Activated CD4-positive, alpha-beta T cell treated with anti-CD3 and anti-CD28 coated beads, Interleukin-2, amount 10 ng/mL, durations not matched to agents 7 days and 5 days (primary cell): ENCODE results near the gene ZCCHC13. TPM values are rescaled to one million over a fixed set of nuclear protein-coding genes. Genes with fewer than 3 reads are reported as not detected.
"Not testable (repeated sequence)": the region's sequence is repeated elsewhere in the genome, so short reads cannot be mapped to it uniquely, and the experiment has no call there.

Experiments used
- CTCF ChIA-PET: fragments of 350-600 bp; sonication (Branson Sonifier 250); formaldehyde crosslinking; loops from one replicate; lab custom pipeline; 2021; ENCODE audit warnings: antibody characterized with exemption; lab: Charles Lee
- POLR2A ChIA-PET: fragments of 350-600 bp; sonication (Branson Sonifier 250); formaldehyde crosslinking; loops from one replicate; lab custom pipeline; 2021; ENCODE audit warnings: antibody characterized with exemption; lab: Charles Lee
- DNase-seq: peaks from one replicate; pipeline ENCODE4 v3.0.0-alpha.2; 2020
- H3K27ac Mint-ChIP-seq: one replicate; pipeline ENCODE4 v1.8.0; 2021; ENCODE audit warnings: mild to moderate bottlenecking, moderate library complexity, mixed read lengths
- H3K27me3 Mint-ChIP-seq: one replicate; pipeline ENCODE4 v1.8.0; 2021; ENCODE audit warnings: mixed read lengths
- H3K36me3 Mint-ChIP-seq: one replicate; pipeline ENCODE4 v1.8.0; 2021; ENCODE audit warnings: low read depth, mixed read lengths
- H3K4me1 Mint-ChIP-seq: one replicate; pipeline ENCODE4 v1.8.0; 2021; ENCODE audit warnings: mixed read lengths
- H3K4me3 Mint-ChIP-seq: one replicate; pipeline ENCODE4 v1.8.0; 2021; ENCODE audit warnings: mild to moderate bottlenecking, moderate library complexity, mixed read lengths
- H3K9me3 Mint-ChIP-seq: one replicate; pipeline ENCODE4 v1.8.0; 2021; ENCODE audit warnings: mixed read lengths
- microRNA-seq: library from miRNA; unstranded; fragments of <30 nt; microRNA quantifications from one replicate; pipeline ENCODE4 v1.2.0, GENCODE V29; 2021; ENCODE audit warnings: borderline microRNAs expressed, borderline replicate concordance
- total RNA-seq, 2 experiments: library from RNA; stranded (reverse); gene quantifications; one replicate each; pipeline ENCODE4 v1.2.3, GENCODE V29; 2021

Gene ZCCHC13
- total RNA-seq, 2 experiments from 2014 or later = not detected

- Mint-ChIP-seq H3K27ac (no peak overlapping the region), H3K4me3 (no peak overlapping the region), H3K9me3 (peaks cover 3% of the 10 kb centered on the region), H3K36me3 (no peaks in the 10 kb centered on the region), H3K4me1 (peaks cover under 1% of the 10 kb centered on the region), H3K27me3 (peaks cover 6% of the 10 kb centered on the region)
- CTCF ChIA-PET = interaction anchor here (0.7 kb wide), 1 partner anchor 198 kb away, joined by 3 read pairs; no protein-coding TSS in a partner anchor
- POLR2A ChIA-PET = no interaction called here
- no peak for DNase-seq
Observed at GRCh38 chrX:74338852-74339251, 34.9 kb downstream of the ZCCHC13 start.

- Mint-ChIP-seq H3K4me3 (no peak overlapping the region), H3K27ac (no peak overlapping the region), H3K36me3 (no peaks in the 10 kb centered on the region), H3K4me1 (peaks cover 2% of the 10 kb centered on the region), H3K27me3 (peaks cover 6% of the 10 kb centered on the region), H3K9me3 (peaks cover 3% of the 10 kb centered on the region)
- POLR2A ChIA-PET = no interaction called here
- CTCF ChIA-PET = no interaction called here
- no peak for DNase-seq
Observed at GRCh38 chrX:74340051-74340450, 36.1 kb downstream of the ZCCHC13 start.

- POLR2A ChIA-PET, H3K9me3 Mint-ChIP-seq, H3K27ac Mint-ChIP-seq, H3K4me1 Mint-ChIP-seq, CTCF ChIA-PET, H3K36me3 Mint-ChIP-seq, H3K4me3 Mint-ChIP-seq, H3K27me3 Mint-ChIP-seq, DNase-seq: not testable (repeated sequence)
Observed at GRCh38 chrX:74342211-74342610, 38.2 kb downstream of the ZCCHC13 start.

- H3K36me3 Mint-ChIP-seq = no peaks in the 10 kb centered on the region
- CTCF ChIA-PET = interaction anchor here (0.6 to 1.3 kb wide), 5 partner anchors 10 to 490 kb away, joined by 3 read pairs; partner anchors contain the start of gene XIST
- DNase-seq = peak; percentile 56
- POLR2A ChIA-PET = no interaction called here
- H3K27me3 Mint-ChIP-seq = peaks cover 6% of the 10 kb centered on the region
- H3K9me3 Mint-ChIP-seq = peaks cover 3% of the 10 kb centered on the region
- H3K27ac Mint-ChIP-seq = no peak overlapping the region
- peaks cover 2% of the 10 kb centered on the region for H3K4me1 Mint-ChIP-seq
- no peak overlapping the region for H3K4me3 Mint-ChIP-seq
Observed at GRCh38 chrX:74343343-74344279, 39.6 kb downstream of the ZCCHC13 start.

GRCh38 chrX:74344280-74344622, 40.3 kb downstream of the ZCCHC13 start:
- H3K9me3 Mint-ChIP-seq = no peaks in the 10 kb centered on the region
- ChIA-PET POLR2A (no interaction called here), CTCF (interaction anchor here (0.6 to 1.3 kb wide), 6 partner anchors 9 to 491 kb away, joined by 3 read pairs; partner anchors contain the start of gene XIST)
- peaks cover 4% of the 10 kb centered on the region for H3K27me3 Mint-ChIP-seq
- no peak for DNase-seq
- no peak overlapping the region for H3K27ac Mint-ChIP-seq
- no peak overlapping the region for H3K4me3 Mint-ChIP-seq
- H3K4me1 Mint-ChIP-seq = peaks cover 2% of the 10 kb centered on the region
- no peaks in the 10 kb centered on the region for H3K36me3 Mint-ChIP-seq

GRCh38 chrX:74346088-74346487, 42.1 kb downstream of the ZCCHC13 start:
- no peak overlapping the region for H3K27ac Mint-ChIP-seq
- H3K27me3 Mint-ChIP-seq = no peaks in the 10 kb centered on the region
- H3K4me1 Mint-ChIP-seq = peaks cover 2% of the 10 kb centered on the region
- no peaks in the 10 kb centered on the region for H3K36me3 Mint-ChIP-seq
- H3K9me3 Mint-ChIP-seq = no peaks in the 10 kb centered on the region
- CTCF ChIA-PET = no interaction called here
- POLR2A ChIA-PET = no interaction called here
- no peak overlapping the region for H3K4me3 Mint-ChIP-seq
- DNase-seq = no peak

- ChIA-PET CTCF (no interaction called here), POLR2A (no interaction called here)
- DNase-seq = no peak
- Mint-ChIP-seq H3K4me3 (no peak overlapping the region), H3K27ac (no peak overlapping the region), H3K4me1 (peaks cover 8% of the 10 kb centered on the region), H3K36me3 (peaks cover 2% of the 10 kb centered on the region), H3K27me3 (no peaks in the 10 kb centered on the region), H3K9me3 (no peaks in the 10 kb centered on the region)
Observed at GRCh38 chrX:74349387-74349786, 45.4 kb downstream of the ZCCHC13 start.

GRCh38 chrX:74351760-74352159, 47.8 kb downstream of the ZCCHC13 start:
- Mint-ChIP-seq H3K4me1 (peaks cover 8% of the 10 kb centered on the region), H3K9me3 (no peaks in the 10 kb centered on the region), H3K4me3 (peak overlapping the region; percentile 56), H3K27ac (peak overlapping the region; percentile 87), H3K27me3 (no peaks in the 10 kb centered on the region), H3K36me3 (peaks cover 2% of the 10 kb centered on the region)
- no peak for DNase-seq
- ChIA-PET CTCF (no interaction called here), POLR2A (no interaction called here)

- Mint-ChIP-seq H3K27me3 (no peaks in the 10 kb centered on the region), H3K4me1 (peaks cover 8% of the 10 kb centered on the region), H3K36me3 (peaks cover 2% of the 10 kb centered on the region), H3K4me3 (no peak overlapping the region), H3K9me3 (no peaks in the 10 kb centered on the region), H3K27ac (no peak overlapping the region)
- ChIA-PET CTCF (interaction anchor here (0.8 kb wide), 1 partner anchor 9 kb away, joined by 3 read pairs; no protein-coding TSS in a partner anchor), POLR2A (no interaction called here)
- DNase-seq = no peak
Observed at GRCh38 chrX:74353984-74354383, 50.0 kb downstream of the ZCCHC13 start.

Small RNA genes within 50 kb of the gene (microRNA-seq; reads per million reads assigned to microRNA genes)
- gene MIR374A (292 reads per million, percentile 79 among the genes with 10 or more reads in this experiment), gene MIR545 (2.7 reads per million, percentile 13 among the genes with 10 or more reads in this experiment)

Other genes starting within 250 kb of the ZCCHC13 start
- gene SLC16A2, start 117.3 kb downstream of the ZCCHC13 start, total RNA-seq = under 1 TPM in 1 of 2 experiments, not detected in 1; 0.12 TPM